SK-N-SH (cell line): ENCODE results near the gene ALDH1L1. TPM values are rescaled to one million over a fixed set of nuclear protein-coding genes. Genes with fewer than 3 reads are reported as not detected.

Experiments used
- CTCF ChIA-PET: fragments of 300-600, 350-600 bp; formaldehyde crosslinking; extraction: SDS; loops from one replicate; lab custom pipeline; 2021; lab: Yijun Ruan, JAX
- POLR2A ChIA-PET: fragments of 350-600 bp; sonication (Branson Sonifier 250); formaldehyde crosslinking; extraction: SDS; loops from one replicate; lab custom pipeline; 2020; ENCODE audit warnings: antibody characterized with exemption, inconsistent platforms; lab: Yijun Ruan, JAX
- DNase-seq: peaks from one replicate; pipeline ENCODE4 v3.0.0; 2012
- H2AFZ ChIP-seq: fragments of 200-600 bp; sonication (generic); 2 replicates; pipeline ENCODE4 v1.8.1; 2016; ENCODE audit warnings: antibody characterized with exemption, mild to moderate bottlenecking, low read depth
- H3F3A ChIP-seq: fragments of 200-600 bp; sonication (generic); replicated peaks from 2 replicates; pipeline ENCODE3; 2016; ENCODE audit warnings: antibody characterized with exemption, mild to moderate bottlenecking; ENCODE audit not compliant: insufficient read depth
- H3K27ac ChIP-seq, 2 experiments: fragments of 200-500 bp in 1 of 2; fragments of 200-600 bp in 1 of 2; sonication (Bioruptor generic) in 1 of 2; sonication (generic), shearing (Covaris generic) in 1 of 2; 2 replicates each; pipeline versions ENCODE4 v1.5.1 to v1.6.1; 2014 to 2016; ENCODE audit warnings: low read depth in 2 of 2, inconsistent platforms in 1 of 2, low read length in 1 of 2, mild to moderate bottlenecking in 1 of 2, mixed read lengths in 1 of 2
- H3K27me3 ChIP-seq: fragments of 200-600 bp; sonication (generic), shearing (Covaris generic); 2 replicates; pipeline ENCODE4 v1.6.1; 2016; ENCODE audit warnings: mixed run types; ENCODE audit not compliant: insufficient read depth
- H3K36me3 ChIP-seq, 2 experiments: fragments of 200-500 bp in 1 of 2; fragments of 200-600 bp in 1 of 2; sonication (Bioruptor generic) in 1 of 2; sonication (generic) in 1 of 2; replicated peaks in 1 of 2; 2 replicates each; pipeline versions ENCODE3 to v1.5.1; 2014 to 2016; ENCODE audit warnings: low read length in 1 of 2, mild to moderate bottlenecking in 1 of 2; ENCODE audit not compliant: insufficient read depth in 2 of 2, control insufficient read depth in 1 of 2
- H3K4me1 ChIP-seq, 2 experiments: fragments of 200-500 bp in 1 of 2; fragments of 200-600 bp in 1 of 2; sonication (Bioruptor generic) in 1 of 2; sonication (generic), shearing (Covaris generic) in 1 of 2; 2 replicates each; pipeline versions ENCODE4 v1.5.1 to v1.6.1; 2014 to 2016; ENCODE audit warnings: low read depth in 1 of 2, low read length in 1 of 2, mixed run types in 1 of 2; ENCODE audit not compliant: insufficient read depth in 2 of 2, control insufficient read depth in 1 of 2
- H3K4me2 ChIP-seq: fragments of 200-600 bp; sonication (generic), shearing (Covaris generic); 2 replicates; pipeline ENCODE4 v1.6.1; 2017; ENCODE audit warnings: mixed run types
- H3K4me3 ChIP-seq, 2 experiments: fragments of 200-500 bp in 1 of 2; fragments of 200-600 bp in 1 of 2; sonication (Bioruptor generic) in 1 of 2; sonication (generic), shearing (Covaris generic) in 1 of 2; 2 replicates each; pipeline versions ENCODE4 v1.5.1 to v1.8.1; 2014 to 2016; ENCODE audit warnings: low read depth in 2 of 2, inconsistent platforms in 1 of 2, low read length in 1 of 2, mild to moderate bottlenecking in 1 of 2, mixed read lengths in 1 of 2, moderate library complexity in 1 of 2
- H3K79me2 ChIP-seq: fragments of 200-600 bp; sonication (generic); 2 replicates; pipeline ENCODE4 v1.8.1; 2017; ENCODE audit warnings: mild to moderate bottlenecking; ENCODE audit not compliant: insufficient read depth
- H3K9ac ChIP-seq: fragments of 200-600 bp; sonication (generic); 2 replicates; pipeline ENCODE4 v1.6.1; 2017; ENCODE audit warnings: mixed run types
- H3K9me2 ChIP-seq: fragments of 200-600 bp; sonication (generic); 2 replicates; pipeline ENCODE4 v1.6.1; 2017; ENCODE audit warnings: mixed run types
- H3K9me3 ChIP-seq: fragments of 200-600 bp; sonication (generic); 2 replicates; pipeline ENCODE4 v1.6.1; 2017; ENCODE audit warnings: mixed run types, mild to moderate bottlenecking, moderate library complexity
- H4K20me1 ChIP-seq: fragments of 200-600 bp; sonication (generic); 2 replicates; pipeline ENCODE4 v1.6.1; 2017; ENCODE audit warnings: mild to moderate bottlenecking, mixed run types; ENCODE audit not compliant: insufficient read depth
- CHD2 ChIP-seq: fragments of 150-350 bp; IDR thresholded peaks from 2 replicates; pipeline ENCODE4 v1.6.1; 2018; ENCODE audit warnings: low read length; ENCODE audit not compliant: partially characterized antibody
- ELF1 ChIP-seq: IDR thresholded peaks from 2 replicates; pipeline ENCODE4 v1.4.0; 2012
- EP300 ChIP-seq, 2 experiments: IDR thresholded peaks; 2 replicates each; pipeline versions ENCODE4 v1.4.0 to v1.6.1; 2012; ENCODE audit warnings: borderline replicate concordance in 1 of 2, low read depth in 1 of 2, low read length in 1 of 2
- EZH2phosphoT487 ChIP-seq: fragments of 200-600 bp; sonication (generic); IDR thresholded peaks from 2 replicates; pipeline ENCODE4 v1.6.1; 2017; ENCODE audit warnings: low read depth, mixed run types, mild to moderate bottlenecking, antibody characterized with exemption, moderate library complexity, borderline replicate concordance
- GATA2 ChIP-seq: sonication (generic); formaldehyde crosslinking; IDR thresholded peaks from 2 replicates; pipeline ENCODE4 v1.5.0; 2020; ENCODE audit warnings: mild to moderate bottlenecking, missing genetic modification reagents
- MEF2A ChIP-seq: IDR thresholded peaks from 2 replicates; pipeline ENCODE4 v1.4.0; 2012; ENCODE audit warnings: low read depth, borderline replicate concordance
- NFIC ChIP-seq: IDR thresholded peaks from 2 replicates; pipeline ENCODE4 v1.4.0; 2012; ENCODE audit warnings: borderline replicate concordance
- NRF1 ChIP-seq: IDR thresholded peaks from 2 replicates; pipeline ENCODE4 v1.6.1; 2012; ENCODE audit warnings: low read depth, mild to moderate bottlenecking, low read length
- POLR2AphosphoS5 ChIP-seq: IDR thresholded peaks from 2 replicates; pipeline ENCODE4 v1.6.1; 2012; ENCODE audit warnings: low read depth, low read length
- RCOR1 ChIP-seq: fragments of 150-350 bp; IDR thresholded peaks from 2 replicates; pipeline ENCODE4 v1.6.1; 2017; ENCODE audit warnings: antibody characterized with exemption, low read length
- SIN3A ChIP-seq: IDR thresholded peaks from 2 replicates; pipeline ENCODE4 v1.6.1; 2012; ENCODE audit warnings: low read depth, mild to moderate bottlenecking, low read length, moderate library complexity, borderline replicate concordance
- YY1 ChIP-seq: IDR thresholded peaks from 2 replicates; pipeline ENCODE4 v1.4.0; 2012; ENCODE audit warnings: low read depth, mild to moderate bottlenecking
- WGBS: methylation state at CpG from one replicate; pipeline ENCODE4 v1.1.6; 2017; ENCODE audit warnings: low lambda C conversion rate; 5-methylcytosine and 5-hydroxymethylcytosine counted together
- polyA plus RNA-seq, 3 experiments: library from polyadenylated mRNA; depleted of rRNA; stranded (reverse); fragments of >200 nt; gene quantifications; 2 replicates each; pipeline ENCODE4 v1.2.3, GENCODE V29; 2012
- TF ChIP-seq, protein P1 (sequence below): IDR thresholded peaks from 2 replicates; pipeline ENCODE4; 2012
- TF ChIP-seq, protein P2 (sequence below): IDR thresholded peaks from 2 replicates; pipeline ENCODE4 v1.4.0; 2012; ENCODE audit warnings: low read depth
- TF ChIP-seq, protein P3 (sequence below): fragments of 150-350 bp; IDR thresholded peaks from 2 replicates; pipeline ENCODE4 v1.6.1; 2016; ENCODE audit warnings: mild to moderate bottlenecking, low read depth, low read length
- TF ChIP-seq, protein P4 (sequence below): IDR thresholded peaks from 2 replicates; pipeline ENCODE4 v1.4.0; 2012; ENCODE audit warnings: low read depth, borderline replicate concordance

The ALDH1L1 gene
- polyA plus RNA-seq, 1 of the 3 experiments (the other 2 are of a cell fraction), result not detected

DNA sequence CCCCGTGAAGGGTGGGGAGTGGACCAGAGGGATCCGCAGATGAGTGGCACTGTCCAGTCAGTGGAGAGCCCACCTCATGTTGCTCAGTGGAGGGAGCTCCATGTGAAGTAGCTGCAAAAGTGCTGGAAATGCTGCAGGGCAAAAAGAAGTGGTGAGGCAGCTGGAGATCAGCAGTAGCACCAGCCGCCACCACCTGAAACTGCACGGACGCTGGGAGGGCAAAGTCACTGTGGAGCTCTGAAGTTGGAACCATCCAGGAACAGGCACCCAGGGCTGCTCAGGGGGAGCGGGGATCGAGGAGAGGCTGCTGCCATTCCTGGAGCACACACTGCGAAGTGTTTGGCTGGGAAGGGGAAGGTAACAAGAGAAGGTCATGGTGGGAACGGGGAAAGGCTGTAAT lies 6.4 kb upstream of the ALDH1L1 start:
- CTCF ChIA-PET, result interaction anchor here (1.2 to 7.1 kb wide), 2 partner anchors 12 to 53 kb away, joined by 5 to 51 read pairs; no protein-coding TSS in a partner anchor
- H3K27me3 ChIP-seq, result peaks cover 32% of the 10 kb centered on the region
- no peaks in the 10 kb centered on the region for H4K20me1 ChIP-seq
- H3K9ac ChIP-seq, result no peak overlapping the region
- no peaks in the 10 kb centered on the region for H3K9me2 ChIP-seq
- no peaks in the 10 kb centered on the region for H3K36me3 ChIP-seq
- 65% methylated on average over 8 of the region's 9 CpGs for WGBS
- H3K4me1 ChIP-seq, result no peaks in the 10 kb centered on the region
- no peaks in the 10 kb centered on the region for H3K9me3 ChIP-seq
- H3K27ac ChIP-seq, result no peak overlapping the region
- no peaks in the 10 kb centered on the region for H3K79me2 ChIP-seq
- TF ChIP-seq, protein P1, sequence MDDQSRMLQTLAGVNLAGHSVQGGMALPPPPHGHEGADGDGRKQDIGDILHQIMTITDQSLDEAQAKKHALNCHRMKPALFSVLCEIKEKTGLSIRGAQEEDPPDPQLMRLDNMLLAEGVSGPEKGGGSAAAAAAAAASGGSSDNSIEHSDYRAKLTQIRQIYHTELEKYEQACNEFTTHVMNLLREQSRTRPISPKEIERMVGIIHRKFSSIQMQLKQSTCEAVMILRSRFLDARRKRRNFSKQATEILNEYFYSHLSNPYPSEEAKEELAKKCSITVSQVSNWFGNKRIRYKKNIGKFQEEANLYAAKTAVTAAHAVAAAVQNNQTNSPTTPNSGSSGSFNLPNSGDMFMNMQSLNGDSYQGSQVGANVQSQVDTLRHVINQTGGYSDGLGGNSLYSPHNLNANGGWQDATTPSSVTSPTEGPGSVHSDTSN, result no peak
- POLR2A ChIA-PET, result no interaction called here
- no peak overlapping the region for H3K4me3 ChIP-seq
- H3F3A ChIP-seq, result no peaks in the 10 kb centered on the region
- no peak overlapping the region for H2AFZ ChIP-seq
- no peak for DNase-seq
- H3K4me2 ChIP-seq, result no peak overlapping the region

DNA sequence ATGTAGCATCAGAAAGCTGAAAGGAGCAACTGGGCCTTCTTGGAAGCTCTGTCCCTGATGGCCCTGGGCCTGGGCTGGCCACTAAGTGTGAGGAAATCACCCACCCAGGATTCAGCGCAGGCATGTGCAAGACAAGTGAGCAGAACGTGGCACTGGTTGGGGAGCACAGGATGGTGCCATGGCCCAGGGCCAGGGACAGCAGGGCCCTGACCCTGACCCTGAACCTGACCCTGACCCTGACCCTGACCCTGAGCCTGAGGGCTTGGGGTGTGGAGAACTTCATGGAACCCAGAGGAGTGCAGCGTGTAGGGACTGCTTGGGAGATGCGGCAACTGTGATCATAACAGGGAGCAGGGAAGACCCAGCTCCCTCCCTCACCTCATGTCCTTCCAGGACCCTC lies 5.9 kb upstream of the ALDH1L1 start:
- POLR2A ChIA-PET, result no interaction called here
- no peak overlapping the region for H3K4me3 ChIP-seq
- TF ChIP-seq, protein P2, sequence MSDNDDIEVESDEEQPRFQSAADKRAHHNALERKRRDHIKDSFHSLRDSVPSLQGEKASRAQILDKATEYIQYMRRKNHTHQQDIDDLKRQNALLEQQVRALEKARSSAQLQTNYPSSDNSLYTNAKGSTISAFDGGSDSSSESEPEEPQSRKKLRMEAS, result no peak
- TF ChIP-seq ELF1, result no peak
- no peak for TF ChIP-seq NRF1
- TF ChIP-seq EP300 (IDR thresholded peaks at IDR 0.05; ENCODE audit: borderline replicate concordance in 1 of 2, low read depth in 1 of 2, low read length in 1 of 2), result no peak
- TF ChIP-seq, protein P3, sequence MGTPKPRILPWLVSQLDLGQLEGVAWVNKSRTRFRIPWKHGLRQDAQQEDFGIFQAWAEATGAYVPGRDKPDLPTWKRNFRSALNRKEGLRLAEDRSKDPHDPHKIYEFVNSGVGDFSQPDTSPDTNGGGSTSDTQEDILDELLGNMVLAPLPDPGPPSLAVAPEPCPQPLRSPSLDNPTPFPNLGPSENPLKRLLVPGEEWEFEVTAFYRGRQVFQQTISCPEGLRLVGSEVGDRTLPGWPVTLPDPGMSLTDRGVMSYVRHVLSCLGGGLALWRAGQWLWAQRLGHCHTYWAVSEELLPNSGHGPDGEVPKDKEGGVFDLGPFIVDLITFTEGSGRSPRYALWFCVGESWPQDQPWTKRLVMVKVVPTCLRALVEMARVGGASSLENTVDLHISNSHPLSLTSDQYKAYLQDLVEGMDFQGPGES, result no peak
- TF ChIP-seq YY1, result no peak
- no peak for TF ChIP-seq GATA2 (CRISPR knock-in tag)
- no peak for TF ChIP-seq POLR2AphosphoS5
- TF ChIP-seq SIN3A, result no peak
- TF ChIP-seq CHD2, result no peak
- no peak for TF ChIP-seq MEF2A
- no peak for TF ChIP-seq NFIC
- no peak for TF ChIP-seq RCOR1
- TF ChIP-seq EZH2phosphoT487, result no peak
- TF ChIP-seq, protein P4, sequence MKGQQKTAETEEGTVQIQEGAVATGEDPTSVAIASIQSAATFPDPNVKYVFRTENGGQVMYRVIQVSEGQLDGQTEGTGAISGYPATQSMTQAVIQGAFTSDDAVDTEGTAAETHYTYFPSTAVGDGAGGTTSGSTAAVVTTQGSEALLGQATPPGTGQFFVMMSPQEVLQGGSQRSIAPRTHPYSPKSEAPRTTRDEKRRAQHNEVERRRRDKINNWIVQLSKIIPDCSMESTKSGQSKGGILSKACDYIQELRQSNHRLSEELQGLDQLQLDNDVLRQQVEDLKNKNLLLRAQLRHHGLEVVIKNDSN, result no peak

More for the DNA sequence above, 5.9 kb upstream of the ALDH1L1 start:
- no peak for DNase-seq
- H3K9me3 ChIP-seq, result no peaks in the 10 kb centered on the region
- H3K36me3 ChIP-seq, result no peaks in the 10 kb centered on the region
- H3K79me2 ChIP-seq, result no peaks in the 10 kb centered on the region
- H2AFZ ChIP-seq, result no peak overlapping the region
- H4K20me1 ChIP-seq, result no peaks in the 10 kb centered on the region
- no peaks in the 10 kb centered on the region for H3K4me1 ChIP-seq
- no peak overlapping the region for H3K4me2 ChIP-seq
- H3F3A ChIP-seq, result no peaks in the 10 kb centered on the region
- no peaks in the 10 kb centered on the region for H3K9me2 ChIP-seq
- CTCF ChIA-PET, result interaction anchor here (1.2 to 7.1 kb wide), 2 partner anchors 12 to 52 kb away, joined by 5 to 51 read pairs; no protein-coding TSS in a partner anchor
- H3K9ac ChIP-seq, result no peak overlapping the region
- peaks cover 37% of the 10 kb centered on the region for H3K27me3 ChIP-seq
- no peak overlapping the region for H3K27ac ChIP-seq
- 20% methylated on average over 1 of the region's 4 CpGs for WGBS
